Measurements from ENCODE around the gene EPHA1.

Gene EPHA1

GRCh38 chr7:143390773-143391317 lies 17.8 kb downstream of the EPHA1 start:
- TF ChIP-seq, protein P1, sequence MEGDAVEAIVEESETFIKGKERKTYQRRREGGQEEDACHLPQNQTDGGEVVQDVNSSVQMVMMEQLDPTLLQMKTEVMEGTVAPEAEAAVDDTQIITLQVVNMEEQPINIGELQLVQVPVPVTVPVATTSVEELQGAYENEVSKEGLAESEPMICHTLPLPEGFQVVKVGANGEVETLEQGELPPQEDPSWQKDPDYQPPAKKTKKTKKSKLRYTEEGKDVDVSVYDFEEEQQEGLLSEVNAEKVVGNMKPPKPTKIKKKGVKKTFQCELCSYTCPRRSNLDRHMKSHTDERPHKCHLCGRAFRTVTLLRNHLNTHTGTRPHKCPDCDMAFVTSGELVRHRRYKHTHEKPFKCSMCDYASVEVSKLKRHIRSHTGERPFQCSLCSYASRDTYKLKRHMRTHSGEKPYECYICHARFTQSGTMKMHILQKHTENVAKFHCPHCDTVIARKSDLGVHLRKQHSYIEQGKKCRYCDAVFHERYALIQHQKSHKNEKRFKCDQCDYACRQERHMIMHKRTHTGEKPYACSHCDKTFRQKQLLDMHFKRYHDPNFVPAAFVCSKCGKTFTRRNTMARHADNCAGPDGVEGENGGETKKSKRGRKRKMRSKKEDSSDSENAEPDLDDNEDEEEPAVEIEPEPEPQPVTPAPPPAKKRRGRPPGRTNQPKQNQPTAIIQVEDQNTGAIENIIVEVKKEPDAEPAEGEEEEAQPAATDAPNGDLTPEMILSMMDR (IDR thresholded peaks at IDR 0.05; ENCODE audit: low read depth, low read length): no peak
- no peak for DNase-seq (ENCODE audit: extremely low read depth, low read depth)

DNA sequence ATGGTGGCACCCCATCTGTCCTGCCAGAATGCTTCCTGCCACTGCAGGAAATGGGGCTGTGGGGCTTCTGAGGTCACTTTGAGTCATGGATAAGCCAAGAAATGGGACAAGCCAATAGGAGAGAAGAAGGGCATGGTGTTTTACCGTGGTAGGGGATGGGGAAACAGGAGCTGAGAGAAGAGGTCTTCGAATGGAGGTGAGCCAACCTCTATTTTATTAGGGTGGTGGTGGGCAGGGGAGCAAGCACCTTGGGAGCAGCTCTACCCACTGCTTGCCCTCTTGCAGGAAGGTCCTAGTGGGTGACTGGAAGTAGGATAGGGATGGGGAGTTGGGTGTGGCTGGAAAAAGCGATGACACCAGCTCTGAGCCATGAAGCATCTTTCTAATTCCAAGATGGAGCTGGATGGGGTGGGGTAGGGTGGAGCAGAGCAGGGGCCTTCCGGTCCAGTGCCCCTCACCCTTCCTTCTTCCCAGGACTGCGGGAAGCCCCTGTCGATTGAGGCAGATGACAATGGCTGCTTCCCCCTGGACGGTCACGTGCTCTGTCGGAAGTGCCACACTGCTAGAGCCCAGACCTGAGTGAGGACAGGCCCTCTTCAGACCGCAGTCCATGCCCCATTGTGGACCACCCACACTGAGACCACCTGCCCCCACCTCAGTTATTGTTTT lies 18.4 kb downstream of the EPHA1 start:
- DNase-seq (ENCODE audit: extremely low read depth, low read depth): no peak

DNA sequence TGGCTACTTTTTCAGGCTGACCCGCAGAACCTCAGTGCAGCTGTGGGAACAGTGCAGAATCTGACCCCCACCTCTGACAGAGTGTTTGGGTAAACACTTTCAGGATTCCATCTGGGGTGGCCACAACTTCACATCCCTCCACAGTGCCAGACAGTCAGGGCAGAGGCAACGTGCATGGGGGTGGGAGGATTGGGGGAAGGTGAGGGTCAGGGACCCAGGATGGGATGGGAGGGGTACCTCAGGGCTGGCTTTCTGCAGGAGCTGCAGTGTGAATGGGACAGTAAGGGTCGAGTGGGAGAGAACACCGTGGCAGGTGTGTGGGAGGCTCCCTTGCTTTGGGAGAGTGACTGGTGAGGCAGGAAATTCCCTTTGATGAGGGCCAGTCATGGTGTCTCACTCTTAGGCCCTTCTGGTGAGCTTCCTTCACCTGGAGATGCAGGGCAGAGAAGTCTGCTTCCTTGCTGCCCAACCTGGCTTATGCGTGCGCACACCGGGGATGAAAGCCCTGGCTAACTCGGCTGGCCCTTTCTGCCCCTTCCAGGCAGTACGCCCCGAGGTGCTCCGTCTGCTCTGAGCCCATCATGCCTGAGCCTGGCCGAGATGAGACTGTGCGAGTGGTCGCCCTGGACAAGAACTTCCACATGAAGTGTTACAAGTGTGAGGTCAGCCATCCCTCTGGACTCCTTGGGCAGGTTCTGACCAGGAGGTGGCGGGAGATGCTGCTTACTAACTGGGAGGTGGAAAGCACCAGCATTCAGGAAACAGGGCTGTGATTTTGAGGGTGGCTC lies 19.1 kb downstream of the EPHA1 start:
- no peak for DNase-seq (ENCODE audit: extremely low read depth, low read depth)
- TF ChIP-seq, protein P1 (IDR thresholded peaks at IDR 0.05; ENCODE audit: low read depth, low read length): no peak

More for the DNA sequence above, 18.4 kb downstream of the EPHA1 start:
- TF ChIP-seq, protein P1 (IDR thresholded peaks at IDR 0.05; ENCODE audit: low read depth, low read length): no peak

GRCh38 chr7:143388491-143389101 lies 20.1 kb downstream of the EPHA1 start:
- no peak for DNase-seq (ENCODE audit: extremely low read depth, low read depth)
- TF ChIP-seq, protein P1 (IDR thresholded peaks at IDR 0.05; ENCODE audit: low read depth, low read length): no peak

DNA sequence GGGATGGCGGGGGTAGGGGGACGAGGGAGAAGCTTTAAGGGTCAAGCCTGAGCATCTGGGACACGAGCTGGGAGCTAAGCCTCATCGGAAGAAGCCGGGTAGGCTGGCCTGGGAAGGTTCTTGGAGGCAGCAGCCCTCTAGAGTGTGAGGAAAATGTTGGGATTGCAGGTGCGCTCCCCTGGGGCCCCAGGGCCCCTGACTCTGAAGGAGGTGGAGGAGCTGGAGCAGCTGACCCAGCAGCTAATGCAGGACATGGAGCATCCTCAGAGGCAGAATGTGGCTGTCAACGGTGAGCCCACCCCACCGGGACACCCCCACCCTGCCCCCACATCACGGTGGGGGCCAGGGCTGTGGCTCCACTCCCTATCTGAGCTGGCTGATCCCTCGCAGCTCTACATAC lies 20.6 kb downstream of the EPHA1 start:
- TF ChIP-seq, protein P1 (IDR thresholded peaks at IDR 0.05; ENCODE audit: low read depth, low read length): no peak

DNA sequence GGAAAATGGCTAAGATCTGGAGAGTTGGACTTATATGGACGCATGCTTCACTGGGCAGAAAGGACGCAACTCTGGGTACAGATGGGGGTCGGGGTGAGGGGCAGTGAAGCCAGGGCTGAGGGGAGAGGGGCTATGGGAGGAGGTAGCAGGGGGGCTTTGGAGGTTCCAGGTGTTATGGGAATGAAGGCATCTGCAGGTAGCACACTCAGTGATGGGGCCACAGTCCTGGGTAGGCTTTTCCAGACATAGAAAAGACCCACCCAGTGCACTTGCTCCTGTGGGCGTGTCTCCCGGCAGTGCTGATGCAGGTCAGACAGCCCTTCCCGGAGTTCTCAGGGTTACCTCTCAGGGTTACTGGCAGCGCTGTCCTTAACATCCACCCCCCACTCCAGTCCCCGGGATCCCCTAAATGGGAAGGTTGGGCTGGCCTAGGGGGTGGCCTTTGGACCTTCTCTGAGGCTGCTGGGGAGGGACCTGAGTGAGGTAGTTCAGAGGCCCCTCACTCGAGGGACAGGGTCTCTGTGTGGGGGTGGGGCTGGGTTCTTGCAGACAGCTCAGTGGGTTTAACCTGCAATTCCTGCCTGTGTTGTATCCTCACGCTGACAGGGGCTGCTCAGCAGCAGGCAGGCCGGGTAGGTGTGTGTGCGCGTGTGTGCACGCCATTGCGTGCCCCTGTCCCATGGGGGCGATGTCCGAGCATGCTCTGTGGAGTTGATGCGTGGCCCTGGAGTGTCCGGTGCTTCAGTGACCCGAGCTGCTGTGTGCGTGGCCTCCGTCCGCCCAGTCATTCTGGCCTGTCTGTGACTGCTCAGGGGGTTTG lies 21.3 kb downstream of the EPHA1 start:
- no peak for DNase-seq (ENCODE audit: extremely low read depth, low read depth)
- TF ChIP-seq, protein P1 (IDR thresholded peaks at IDR 0.05; ENCODE audit: low read depth, low read length): no peak

More for the DNA sequence above, 20.6 kb downstream of the EPHA1 start:
- no peak for DNase-seq (ENCODE audit: extremely low read depth, low read depth)

Data from AG09319 (cell line).